Small intestine (tissue), 7 donors: ENCODE measurements around the gene ERFL. TPM values are rescaled to one million over a fixed set of nuclear protein-coding genes. Genes with fewer than 3 reads are reported as not detected.

Experiments
- DNase-seq, 2 donors: peaks; one replicate each; pipeline versions ENCODE4 v3.0.0 to v3.0.0-alpha.2; 2013
- FAIRE-seq: peaks from 2 replicates; lab custom pipeline; 2012; peaks lifted over from hg19 to GRCh38; lab: Jason Lieb, UNC
- H3K27ac ChIP-seq, 3 donors: one replicate each; pipeline ENCODE4 v1.5.1; 2013; ENCODE audit warnings: low read length in 2 of 3, mild to moderate bottlenecking in 2 of 3, control low read depth in 1 of 3, inconsistent platforms in 1 of 3, low read depth in 1 of 3, moderate library complexity in 1 of 3
- H3K27me3 ChIP-seq, 3 donors: one replicate each; pipeline ENCODE4 v1.6.1; 2013; ENCODE audit warnings: low read length in 3 of 3, inconsistent platforms in 1 of 3; ENCODE audit not compliant: control insufficient read depth in 3 of 3, insufficient read depth in 3 of 3
- H3K36me3 ChIP-seq, 3 donors: one replicate each; pipeline ENCODE4 v1.6.1; 2013; ENCODE audit warnings: low read length in 3 of 3, inconsistent platforms in 1 of 3, low read depth in 1 of 3, mild to moderate bottlenecking in 1 of 3, moderate library complexity in 1 of 3; ENCODE audit not compliant: control insufficient read depth in 3 of 3, insufficient read depth in 2 of 3
- H3K4me1 ChIP-seq, 3 donors: one replicate each; pipeline ENCODE4 v1.6.1; 2013; ENCODE audit warnings: low read length in 2 of 3, inconsistent platforms in 1 of 3, low read depth in 1 of 3, mild to moderate bottlenecking in 1 of 3, moderate library complexity in 1 of 3; ENCODE audit not compliant: control insufficient read depth in 3 of 3, insufficient read depth in 2 of 3
- H3K4me3 ChIP-seq, 3 donors: one replicate each; pipeline ENCODE4 v1.5.1; 2013; ENCODE audit warnings: low read length in 3 of 3, control low read depth in 1 of 3, inconsistent platforms in 1 of 3, low read depth in 1 of 3, mild to moderate bottlenecking in 1 of 3, moderate library complexity in 1 of 3
- H3K9me3 ChIP-seq, 2 donors: one replicate each; pipeline ENCODE4 v1.6.1; 2013; ENCODE audit warnings: low read depth in 1 of 2, low read length in 1 of 2; ENCODE audit not compliant: control insufficient read depth in 2 of 2, insufficient read depth in 1 of 2
- WGBS, 3 donors: extraction: QIAGEN DNeasy Blood & Tissue Kit; methylation state at CpG; one replicate each; pipeline ENCODE4 v1.1.7; 2013; 5-methylcytosine and 5-hydroxymethylcytosine counted together
- polyA plus RNA-seq, 4 donors: library from polyadenylated mRNA; stranded (reverse) in 3 of 4; unstranded in 1 of 4; fragments of 200-250 nt in 3 of 4; fragments of 120-200 nt in 1 of 4; gene quantifications; one replicate each; pipeline versions ENCODE4 v1.2.1 to v1.2.3, GENCODE V29; 2013
- donor health status: healthy with polysubstance abuse.
- donor health status: control.
- donor health status: control.
- donor health status: Bipolar disorder and iron deficiency.
- donor health status: healthy.

Gene ERFL
- polyA plus RNA-seq, 4 donors: 0.04 to 0.21 TPM; not detected in 2

- DNase-seq: no peak
- Histone ChIP-seq H3K9me3 (no peaks in the 10 kb centered on the region), H3K27ac (no peak overlapping the region), H3K36me3 (peaks cover 0 to 23% (median 3%) of the 10 kb centered on the region in 3 donors), H3K4me3 (no peak overlapping the region), H3K27me3 (no peaks in the 10 kb centered on the region), H3K4me1 (peaks cover 0 to 20% (median 3%) of the 10 kb centered on the region in 3 donors)
- 49 to 63% (median 49%) methylated on average over 7 of the region's 7 CpGs for WGBS, 3 donors
- FAIRE-seq: no peak
These were observed 27.3 kb upstream of the ERFL start for GRCh38 chr19:41955521-41955920.

GRCh38 chr19:41951686-41952172 is 23.5 kb upstream of the ERFL start:
- H3K9me3 ChIP-seq: no peaks in the 10 kb centered on the region
- WGBS, 3 donors: 1 to 6% (median 4%) methylated on average over 9 to 12 of the region's 12 CpGs
- peaks cover 0 to 15% (median 3%) of the 10 kb centered on the region in 3 donors for H3K36me3 ChIP-seq
- DNase-seq (peak; percentile 78 to 85), FAIRE-seq (no peak)
- H3K27me3 ChIP-seq: no peaks in the 10 kb centered on the region
- peaks cover 0 to 6% (median 1%) of the 10 kb centered on the region in 3 donors for H3K4me1 ChIP-seq
- no peak overlapping the region for H3K4me3 ChIP-seq
- H3K27ac ChIP-seq: no peak overlapping the region

- no peaks in the 10 kb centered on the region for H3K9me3 ChIP-seq
- DNase-seq (no peak), FAIRE-seq (no peak)
- H3K4me1 ChIP-seq: no peaks in the 10 kb centered on the region
- WGBS, 3 donors: 81 to 95% (median 91%) methylated on average over 3 of the region's 3 CpGs
- no peaks in the 10 kb centered on the region for H3K36me3 ChIP-seq
- H3K4me3 ChIP-seq: no peak overlapping the region
- no peak overlapping the region for H3K27ac ChIP-seq
- peaks cover 0 to 4% (median 0%) of the 10 kb centered on the region in 3 donors for H3K27me3 ChIP-seq
These were observed 18.8 kb upstream of the ERFL start for GRCh38 chr19:41947091-41947490.

GRCh38 chr19:41945135-41945766 is 17.0 kb upstream of the ERFL start:
- FAIRE-seq: no peak
- Histone ChIP-seq H3K36me3 (no peaks in the 10 kb centered on the region), H3K27me3 (peaks cover 0 to 18% (median 0%) of the 10 kb centered on the region in 3 donors), H3K4me3 (no peak overlapping the region), H3K4me1 (no peaks in the 10 kb centered on the region), H3K27ac (peak overlapping the region in 2 of 3 donors; percentile 30 to 76), H3K9me3 (no peaks in the 10 kb centered on the region)
- 60 to 85% (median 68%) methylated on average over 8 of the region's 8 CpGs for WGBS, 3 donors
- DNase-seq: peak in 1 of 2 donors; percentile 77

- no peaks in the 10 kb centered on the region for H3K9me3 ChIP-seq
- H3K4me3 ChIP-seq: no peak overlapping the region
- peak overlapping the region in 1 of 3 donors; percentile 76 for H3K27ac ChIP-seq
- 57 to 68% (median 66%) methylated on average over 2 of the region's 2 CpGs for whole genome bisulfite sequencing, 3 donors
- no peak for DNase-seq
- H3K36me3 ChIP-seq: no peaks in the 10 kb centered on the region
- H3K4me1 ChIP-seq: peaks cover 0 to 4% (median 0%) of the 10 kb centered on the region in 3 donors
- no peak for FAIRE-seq
- peaks cover 0 to 24% (median 0%) of the 10 kb centered on the region in 3 donors for H3K27me3 ChIP-seq
These were observed 16.1 kb upstream of the ERFL start for GRCh38 chr19:41944336-41944735.

- Histone ChIP-seq H3K4me3 (no peak overlapping the region), H3K36me3 (no peaks in the 10 kb centered on the region), H3K27ac (peak overlapping the region in 1 of 3 donors; percentile 32), H3K9me3 (no peaks in the 10 kb centered on the region), H3K27me3 (peaks cover 0 to 40% (median 0%) of the 10 kb centered on the region in 3 donors), H3K4me1 (peaks cover 0 to 4% (median 0%) of the 10 kb centered on the region in 3 donors)
- no peak for FAIRE-seq
- WGBS, 3 donors: 74 to 92% (median 86%) methylated on average over 7 to 9 of the region's 9 CpGs
- DNase-seq: no peak
These were observed 13.4 kb upstream of the ERFL start for GRCh38 chr19:41941410-41942202.

- Histone ChIP-seq H3K9me3 (no peaks in the 10 kb centered on the region), H3K27ac (peak overlapping the region in 1 of 3 donors; percentile 33), H3K27me3 (peaks cover 0 to 48% (median 0%) of the 10 kb centered on the region in 3 donors), H3K4me1 (peaks cover 0 to 4% (median 0%) of the 10 kb centered on the region in 3 donors), H3K4me3 (peak overlapping the region; percentile 39 to 60 (median 58)), H3K36me3 (no peaks in the 10 kb centered on the region)
- FAIRE-seq (no peak), DNase-seq (no peak)
- 10 to 25% (median 12%) methylated on average over 19 to 53 of the region's 53 CpGs for WGBS, 3 donors
These were observed 12.6 kb upstream of the ERFL start for GRCh38 chr19:41940731-41941409.
